Measurements from ENCODE around the gene ROR1.

GRCh38 chr1:64107632-64108031, 333.8 kb downstream of the ROR1 start:
- TF ChIP-seq POLR2A (IDR thresholded peaks at IDR 0.05): no peak
- TF ChIP-seq CTCF (IDR thresholded peaks at IDR 0.05): no peak

All from right lobe of liver (tissue), 4 donors.